ENCODE data around the gene PAMR1. TPM values are rescaled to one million over a fixed set of nuclear protein-coding genes. Genes with fewer than 3 reads are reported as not detected.

Gene PAMR1
- total and polyA plus RNA-seq, 7 donors, result 0.92 to 26.5 (median 7.8) TPM

DNA sequence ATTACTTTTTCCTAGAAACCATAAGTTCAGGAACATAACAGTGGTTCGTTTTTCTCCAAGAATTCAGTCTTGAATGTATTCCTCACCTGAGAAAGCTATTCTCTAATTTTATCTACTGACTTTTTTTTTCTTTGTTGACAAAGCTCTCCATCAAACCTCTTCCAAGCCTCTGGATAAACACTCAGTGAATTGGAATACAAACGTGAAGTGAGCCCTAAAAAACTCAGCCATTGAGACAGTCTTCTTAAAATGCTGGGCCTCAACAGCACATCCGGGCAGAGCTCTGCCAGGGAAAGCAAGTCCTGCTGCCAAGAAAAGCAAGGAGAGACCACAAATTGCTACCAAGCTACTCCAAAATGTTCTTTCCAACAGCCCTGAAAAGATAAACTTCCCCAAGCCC lies 98.3 kb downstream of the PAMR1 start:
- H3K27me3 ChIP-seq, result no peaks in the 10 kb centered on the region
- 21 to 50% methylated on average over 3 of the region's 3 CpGs for WGBS, 2 donors
- H3K9me3 ChIP-seq, result no peaks in the 10 kb centered on the region
- no peak overlapping the region for H3K27ac ChIP-seq
- DNase-seq, result no peak
- H3K36me3 ChIP-seq, result peaks cover 0 to 7% (median 0%) of the 10 kb centered on the region in 4 donors
- no peak overlapping the region for H3K4me3 ChIP-seq
- intact Hi-C loops (cut with DNase I), result no loop called here
- TF ChIP-seq POLR2AphosphoS5 (IDR thresholded peaks at IDR 0.05), result no peak
- TF ChIP-seq, protein P1, sequence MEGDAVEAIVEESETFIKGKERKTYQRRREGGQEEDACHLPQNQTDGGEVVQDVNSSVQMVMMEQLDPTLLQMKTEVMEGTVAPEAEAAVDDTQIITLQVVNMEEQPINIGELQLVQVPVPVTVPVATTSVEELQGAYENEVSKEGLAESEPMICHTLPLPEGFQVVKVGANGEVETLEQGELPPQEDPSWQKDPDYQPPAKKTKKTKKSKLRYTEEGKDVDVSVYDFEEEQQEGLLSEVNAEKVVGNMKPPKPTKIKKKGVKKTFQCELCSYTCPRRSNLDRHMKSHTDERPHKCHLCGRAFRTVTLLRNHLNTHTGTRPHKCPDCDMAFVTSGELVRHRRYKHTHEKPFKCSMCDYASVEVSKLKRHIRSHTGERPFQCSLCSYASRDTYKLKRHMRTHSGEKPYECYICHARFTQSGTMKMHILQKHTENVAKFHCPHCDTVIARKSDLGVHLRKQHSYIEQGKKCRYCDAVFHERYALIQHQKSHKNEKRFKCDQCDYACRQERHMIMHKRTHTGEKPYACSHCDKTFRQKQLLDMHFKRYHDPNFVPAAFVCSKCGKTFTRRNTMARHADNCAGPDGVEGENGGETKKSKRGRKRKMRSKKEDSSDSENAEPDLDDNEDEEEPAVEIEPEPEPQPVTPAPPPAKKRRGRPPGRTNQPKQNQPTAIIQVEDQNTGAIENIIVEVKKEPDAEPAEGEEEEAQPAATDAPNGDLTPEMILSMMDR (IDR thresholded peaks at IDR 0.05), result no peak
- H3K4me1 ChIP-seq, result no peaks in the 10 kb centered on the region

DNA sequence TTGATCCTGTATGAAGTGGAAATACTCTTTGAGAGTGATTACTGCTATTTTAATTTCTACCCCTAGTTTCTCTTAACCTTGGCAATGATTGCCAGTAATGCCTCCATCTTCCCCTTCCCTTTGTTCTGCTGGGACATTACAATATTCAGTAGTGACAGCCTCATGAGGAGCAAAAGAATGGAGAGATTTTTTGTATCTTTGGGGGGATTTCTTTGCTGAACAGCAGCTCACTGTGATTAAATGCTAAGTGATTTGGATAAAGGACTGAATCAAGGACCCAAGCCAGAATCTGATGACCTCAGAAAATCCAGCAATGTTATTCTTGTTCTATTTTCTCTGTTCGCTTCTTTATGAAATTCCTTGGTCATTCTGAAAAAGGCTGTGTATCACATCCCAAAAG lies 99.1 kb downstream of the PAMR1 start:
- intact Hi-C loops (cut with DNase I), result no loop called here
- TF ChIP-seq EP300 (IDR thresholded peaks at IDR 0.05), result no peak
- no peak for TF ChIP-seq POLR2AphosphoS5 (IDR thresholded peaks at IDR 0.05)
- no peak for TF ChIP-seq POLR2A (IDR thresholded peaks at IDR 0.05)
- TF ChIP-seq, protein P1 (IDR thresholded peaks at IDR 0.05), result no peak
- no peaks in the 10 kb centered on the region for H3K27me3 ChIP-seq

DNA sequence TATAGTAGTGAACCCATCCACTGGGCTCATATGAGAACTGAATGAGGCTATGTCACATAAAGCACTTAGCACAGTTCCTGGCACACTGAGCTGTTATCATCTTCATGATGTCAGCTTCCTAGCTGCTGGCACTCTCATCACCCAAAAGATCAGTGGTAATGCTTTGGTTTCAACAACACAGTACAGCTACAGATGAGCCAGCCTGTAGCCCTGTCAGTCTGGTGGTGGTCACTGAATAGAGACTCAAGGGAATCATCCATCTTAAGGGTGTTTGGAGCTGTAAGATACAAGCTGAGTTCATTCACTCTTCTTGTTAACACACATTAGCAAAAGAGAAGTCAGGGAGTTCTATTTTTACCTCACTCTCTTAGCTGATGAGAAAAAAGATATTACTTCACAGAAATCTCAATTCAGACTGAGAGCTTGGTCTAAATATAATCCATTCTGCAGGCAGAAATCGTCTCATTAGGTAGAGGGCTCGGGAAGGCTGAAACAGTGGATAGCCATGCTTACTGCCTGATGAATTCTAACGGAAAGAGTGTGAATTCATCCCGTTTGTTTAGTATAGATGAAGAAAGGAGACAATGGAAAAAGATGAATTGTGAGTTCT lies 99.7 kb downstream of the PAMR1 start:
- Histone ChIP-seq H3K4me3 (no peak overlapping the region), H3K9me3 (no peaks in the 10 kb centered on the region), H3K36me3 (peaks cover 0 to 1% (median 0%) of the 10 kb centered on the region in 4 donors), H3K4me1 (no peaks in the 10 kb centered on the region), H3K27ac (no peak overlapping the region), H3K27me3 (peaks cover 0 to 5% (median 0%) of the 10 kb centered on the region in 3 donors)
- intact Hi-C loops (cut with DNase I), result no loop called here
- no peak for TF ChIP-seq POLR2AphosphoS5 (IDR thresholded peaks at IDR 0.05)
- TF ChIP-seq POLR2A (IDR thresholded peaks at IDR 0.05), result no peak
- no peak for TF ChIP-seq EP300 (IDR thresholded peaks at IDR 0.05)
- TF ChIP-seq, protein P1 (IDR thresholded peaks at IDR 0.05), result no peak
- 76 to 88% methylated on average over 4 of the region's 4 CpGs for whole genome bisulfite sequencing, 2 donors
- DNase-seq, result no peak

More for the DNA sequence above, 99.1 kb downstream of the PAMR1 start:
- Histone ChIP-seq H3K9me3 (no peaks in the 10 kb centered on the region), H3K27ac (no peak overlapping the region), H3K36me3 (peaks cover 0 to 3% (median 0%) of the 10 kb centered on the region in 4 donors), H3K4me3 (no peak overlapping the region), H3K4me1 (no peaks in the 10 kb centered on the region)
- DNase-seq, result no peak
- WGBS, 2 donors, result 90 to 92% methylated on average over 1 of the region's 1 CpG

DNA sequence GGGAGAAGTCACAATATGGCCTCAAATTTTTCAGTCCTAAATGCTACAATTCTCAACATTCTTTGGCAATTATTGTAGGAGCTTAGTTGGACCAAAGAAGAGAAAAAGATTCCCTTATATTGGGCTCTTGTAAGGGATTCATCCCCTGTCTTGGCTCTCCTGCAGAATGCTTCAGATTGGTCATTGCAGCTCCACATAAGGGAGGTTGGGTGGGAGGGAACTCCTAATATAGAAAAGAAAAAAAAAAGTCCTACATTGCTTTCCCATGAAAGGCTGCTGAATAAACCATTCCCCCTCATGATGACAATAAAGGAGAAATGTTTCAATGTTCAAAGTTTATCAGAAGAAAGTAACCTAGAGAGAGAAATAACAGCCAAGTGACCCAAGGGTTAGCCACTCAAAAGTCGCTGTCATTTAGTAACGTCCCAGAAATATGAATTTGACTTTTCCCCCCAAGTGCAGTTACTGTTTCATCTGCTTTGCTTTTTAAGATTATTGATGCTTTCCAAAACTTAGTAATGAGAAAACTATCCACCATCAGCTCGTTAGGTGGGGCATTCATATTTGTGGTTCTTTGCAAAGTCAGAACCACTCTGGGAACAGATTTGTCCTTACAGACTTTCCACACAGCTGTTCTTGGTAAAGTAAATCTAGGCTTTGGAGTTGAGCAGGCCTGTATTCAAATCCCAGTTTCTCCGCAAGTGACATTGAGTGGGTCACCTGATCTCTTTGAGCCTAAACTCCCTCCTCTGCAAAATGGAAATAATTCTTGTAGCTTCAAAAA lies 101.1 kb downstream of the PAMR1 start:
- no peaks in the 10 kb centered on the region for H3K36me3 ChIP-seq
- no peaks in the 10 kb centered on the region for H3K9me3 ChIP-seq
- intact Hi-C loops (cut with DNase I), result no loop called here
- H3K4me1 ChIP-seq, result peaks cover 0 to 13% (median 12%) of the 10 kb centered on the region in 4 donors
- WGBS, 2 donors, result 65 to 67% methylated on average over 4 of the region's 4 CpGs
- no peak overlapping the region for H3K4me3 ChIP-seq
- no peak for DNase-seq
- peaks cover 5 to 19% (median 9%) of the 10 kb centered on the region in 3 donors for H3K27me3 ChIP-seq
- no peak overlapping the region for H3K27ac ChIP-seq
- TF ChIP-seq, protein P1 (IDR thresholded peaks at IDR 0.05), result no peak
- TF ChIP-seq EP300 (IDR thresholded peaks at IDR 0.05) (no peak), POLR2A (IDR thresholded peaks at IDR 0.05) (no peak), POLR2AphosphoS5 (IDR thresholded peaks at IDR 0.05) (no peak)
